ENCODE data around the gene DHRS2. TPM values are rescaled to one million over a fixed set of nuclear protein-coding genes. Genes with fewer than 3 reads are reported as not detected.

The DHRS2 gene
- total and polyA plus RNA-seq, 8 donors: 3.7 to 19.6 (median 6.7) TPM; not detected in 3

DNA sequence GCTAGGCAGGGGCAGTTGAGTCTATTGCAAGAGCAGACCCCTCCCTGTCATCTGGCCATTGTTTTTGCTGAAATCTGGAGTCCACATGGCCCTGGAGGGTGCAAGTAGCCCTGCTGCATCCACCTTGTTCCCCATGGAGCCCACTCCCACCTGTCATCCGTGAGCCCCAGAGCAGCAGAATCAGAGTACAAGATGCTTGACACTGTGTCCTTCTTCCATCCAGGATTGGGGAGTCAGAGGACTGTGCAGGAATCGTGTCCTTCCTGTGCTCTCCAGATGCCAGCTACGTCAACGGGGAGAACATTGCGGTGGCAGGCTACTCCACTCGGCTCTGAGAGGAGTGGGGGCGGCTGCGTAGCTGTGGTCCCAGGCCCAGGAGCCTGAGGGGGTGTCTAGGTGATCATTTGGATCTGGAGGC lies 8.8 kb downstream of the DHRS2 start:
- Histone ChIP-seq H3K27ac (no peak overlapping the region), H3K36me3 (no peaks in the 10 kb centered on the region), H3K4me3 (no peak overlapping the region), H3K9me3 (no peaks in the 10 kb centered on the region), H3K27me3 (no peaks in the 10 kb centered on the region), H3K4me1 (peaks cover 0 to 8% (median 0%) of the 10 kb centered on the region in 4 donors)
- DNase-seq: no peak
- intact Hi-C loops (cut with DNase I; ENCODE audit: low total_unique reads): no loop called here
- WGBS, 5 donors: 86 to 100% (median 93%) methylated on average over 4 to 8 of the region's 8 CpGs
- TF ChIP-seq POLR2A (IDR thresholded peaks at IDR 0.05) (no peak), POLR2AphosphoS5 (IDR thresholded peaks at IDR 0.05) (no peak), EP300 (IDR thresholded peaks at IDR 0.05) (no peak)
- TF ChIP-seq, protein P1, sequence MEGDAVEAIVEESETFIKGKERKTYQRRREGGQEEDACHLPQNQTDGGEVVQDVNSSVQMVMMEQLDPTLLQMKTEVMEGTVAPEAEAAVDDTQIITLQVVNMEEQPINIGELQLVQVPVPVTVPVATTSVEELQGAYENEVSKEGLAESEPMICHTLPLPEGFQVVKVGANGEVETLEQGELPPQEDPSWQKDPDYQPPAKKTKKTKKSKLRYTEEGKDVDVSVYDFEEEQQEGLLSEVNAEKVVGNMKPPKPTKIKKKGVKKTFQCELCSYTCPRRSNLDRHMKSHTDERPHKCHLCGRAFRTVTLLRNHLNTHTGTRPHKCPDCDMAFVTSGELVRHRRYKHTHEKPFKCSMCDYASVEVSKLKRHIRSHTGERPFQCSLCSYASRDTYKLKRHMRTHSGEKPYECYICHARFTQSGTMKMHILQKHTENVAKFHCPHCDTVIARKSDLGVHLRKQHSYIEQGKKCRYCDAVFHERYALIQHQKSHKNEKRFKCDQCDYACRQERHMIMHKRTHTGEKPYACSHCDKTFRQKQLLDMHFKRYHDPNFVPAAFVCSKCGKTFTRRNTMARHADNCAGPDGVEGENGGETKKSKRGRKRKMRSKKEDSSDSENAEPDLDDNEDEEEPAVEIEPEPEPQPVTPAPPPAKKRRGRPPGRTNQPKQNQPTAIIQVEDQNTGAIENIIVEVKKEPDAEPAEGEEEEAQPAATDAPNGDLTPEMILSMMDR (IDR thresholded peaks at IDR 0.05): no peak

DNA sequence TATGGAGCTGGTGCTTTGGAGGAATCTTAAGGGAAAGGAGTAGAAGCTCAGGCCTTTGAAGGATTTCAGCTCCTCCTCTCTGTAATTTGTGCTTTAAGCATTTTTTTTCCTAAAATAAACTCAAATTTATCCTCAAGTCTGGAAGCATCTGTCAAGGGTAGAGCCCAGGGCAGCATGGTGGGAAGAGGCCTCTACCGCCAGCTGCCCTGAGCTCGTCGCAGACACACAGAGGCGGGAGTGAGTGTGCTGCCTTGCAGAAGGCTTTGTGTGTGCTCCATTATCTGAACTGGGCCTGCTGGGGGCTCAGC lies 9.3 kb downstream of the DHRS2 start:
- no peak overlapping the region for H3K27ac ChIP-seq
- intact Hi-C loops (cut with DNase I; ENCODE audit: low total_unique reads): no loop called here
- 87 to 93% (median 89%) methylated on average over 4 of the region's 4 CpGs for WGBS, 5 donors
- no peaks in the 10 kb centered on the region for H3K27me3 ChIP-seq
- H3K4me1 ChIP-seq: peaks cover 0 to 8% (median 0%) of the 10 kb centered on the region in 4 donors
- H3K9me3 ChIP-seq: no peaks in the 10 kb centered on the region
- H3K4me3 ChIP-seq: no peak overlapping the region
- no peak for DNase-seq
- no peaks in the 10 kb centered on the region for H3K36me3 ChIP-seq
- TF ChIP-seq POLR2A (IDR thresholded peaks at IDR 0.05) (no peak), EP300 (IDR thresholded peaks at IDR 0.05) (no peak), POLR2AphosphoS5 (IDR thresholded peaks at IDR 0.05) (no peak)
- TF ChIP-seq, protein P1 (IDR thresholded peaks at IDR 0.05): no peak

DNA sequence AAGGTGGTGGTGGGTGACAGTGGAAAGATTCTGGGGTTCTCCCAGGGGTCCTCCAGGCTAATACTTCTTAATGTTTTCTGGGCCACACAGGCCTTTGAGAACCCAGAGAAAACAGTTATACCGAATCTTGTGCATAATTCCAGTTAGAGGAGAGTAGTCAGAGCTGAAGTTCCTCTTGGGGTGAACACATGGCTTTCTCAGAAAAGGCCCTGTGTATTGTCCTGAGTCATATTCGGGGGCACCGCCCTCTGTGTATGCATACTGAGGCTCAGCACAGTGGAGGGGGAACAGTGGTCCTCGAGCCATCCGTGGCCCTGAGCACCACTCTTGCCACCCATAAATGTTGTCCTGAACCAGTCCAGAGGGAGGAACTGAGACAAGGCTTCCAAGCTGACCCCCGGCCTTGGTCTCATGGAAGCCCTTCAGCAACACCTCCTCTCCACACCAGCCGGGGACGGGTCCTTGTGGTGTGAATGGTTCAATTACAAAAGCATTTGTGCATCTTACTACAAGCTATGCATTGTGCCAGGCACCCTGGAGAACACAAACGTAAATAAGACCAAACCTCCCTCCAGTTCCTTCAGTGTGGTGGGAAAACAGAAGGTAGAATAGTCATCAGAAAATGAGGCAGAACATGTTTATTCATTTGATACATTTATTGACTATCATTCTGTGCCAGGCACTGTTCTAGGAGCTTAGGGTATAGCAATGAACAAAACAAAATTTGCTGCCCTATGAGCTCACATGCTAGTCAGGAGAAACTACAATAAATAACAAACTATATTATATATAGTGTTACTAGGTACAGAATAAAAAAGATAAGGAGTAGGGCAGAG lies 9.9 kb downstream of the DHRS2 start:
- Histone ChIP-seq H3K27ac (no peak overlapping the region), H3K4me1 (peaks cover 0 to 8% (median 0%) of the 10 kb centered on the region in 4 donors), H3K9me3 (no peaks in the 10 kb centered on the region), H3K4me3 (no peak overlapping the region), H3K27me3 (no peaks in the 10 kb centered on the region), H3K36me3 (no peaks in the 10 kb centered on the region)
- no peak for DNase-seq
- intact Hi-C loops (cut with DNase I; ENCODE audit: low total_unique reads): no loop called here
- TF ChIP-seq EP300 (IDR thresholded peaks at IDR 0.05): no peak
- TF ChIP-seq, protein P1 (IDR thresholded peaks at IDR 0.05): no peak
- no peak for TF ChIP-seq POLR2A (IDR thresholded peaks at IDR 0.05)
- TF ChIP-seq POLR2AphosphoS5 (IDR thresholded peaks at IDR 0.05): no peak
- WGBS, 5 donors: 82 to 94% (median 85%) methylated on average over 7 to 9 of the region's 9 CpGs

DNA sequence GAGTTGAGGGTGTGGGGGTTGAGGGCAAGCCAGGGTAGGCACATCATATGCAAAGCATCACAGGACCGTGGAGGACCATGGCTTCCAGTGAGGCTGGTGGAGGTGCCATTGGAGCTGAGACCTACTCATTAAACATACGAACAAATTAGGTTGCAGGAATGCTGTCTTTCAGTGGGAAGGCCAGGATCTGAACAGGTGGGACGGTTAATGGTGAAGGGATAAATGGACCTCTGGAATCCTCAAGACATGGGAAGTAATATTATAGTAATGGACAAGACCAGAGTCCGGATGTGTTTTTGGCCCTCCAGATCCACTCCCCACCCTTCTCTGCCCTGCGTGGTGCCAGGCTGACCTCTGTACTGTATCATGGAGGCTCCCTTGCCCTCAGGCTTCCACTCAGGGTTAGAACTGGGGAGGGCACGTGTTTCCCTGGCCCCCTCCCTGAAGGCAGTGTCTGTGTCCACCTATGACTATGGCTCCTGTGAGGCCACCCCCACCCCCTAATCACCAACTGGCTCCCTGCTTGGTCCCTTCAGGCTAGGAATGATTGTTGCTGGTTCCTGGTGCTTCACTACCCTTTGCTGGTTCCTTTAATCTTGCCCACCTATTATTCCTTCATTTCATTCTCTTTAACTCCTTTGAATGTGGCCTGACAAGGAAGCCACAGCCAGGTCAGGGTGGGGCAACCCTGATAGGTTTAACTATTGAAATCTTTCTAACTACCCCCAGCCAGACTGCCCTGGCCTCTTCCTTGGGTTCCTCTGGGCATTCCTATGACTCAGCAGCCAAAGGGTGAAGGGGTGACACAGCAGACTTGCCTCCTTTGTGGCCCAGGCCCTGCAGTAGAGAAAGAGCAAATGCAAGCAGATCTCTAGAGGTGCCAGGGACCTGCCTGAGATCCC lies 10.7 kb downstream of the DHRS2 start:
- Histone ChIP-seq H3K36me3 (no peaks in the 10 kb centered on the region), H3K4me1 (peaks cover 0 to 5% (median 0%) of the 10 kb centered on the region in 4 donors), H3K27me3 (no peaks in the 10 kb centered on the region), H3K9me3 (no peaks in the 10 kb centered on the region), H3K27ac (no peak overlapping the region), H3K4me3 (no peak overlapping the region)
- 77 to 91% (median 83%) methylated on average over 6 of the region's 6 CpGs for WGBS, 5 donors
- peak in 1 of 2 donors; percentile 27 for DNase-seq
- TF ChIP-seq POLR2AphosphoS5 (IDR thresholded peaks at IDR 0.05) (no peak), POLR2A (IDR thresholded peaks at IDR 0.05) (no peak), EP300 (IDR thresholded peaks at IDR 0.05) (no peak)
- TF ChIP-seq, protein P1 (IDR thresholded peaks at IDR 0.05): no peak
- intact Hi-C loops (cut with DNase I; ENCODE audit: low total_unique reads): no loop called here

All from stomach (tissue), 9 donors.